Smooth muscle cell (in vitro differentiated cells): Measurements from ENCODE around the gene ZBTB20. TPM values are rescaled to one million over a fixed set of nuclear protein-coding genes. Genes with fewer than 3 reads are reported as not detected.

Experiments
- DNase-seq: peaks from one replicate; lab custom pipeline; 2025; ENCODE audit not compliant: unreplicated experiment; lab: John Stamatoyannopoulos, UW
- H2AFZ ChIP-seq: fragments of 200-600 bp; sonication (generic); 2 replicates; pipeline ENCODE4 v1.6.0; 2016; ENCODE audit warnings: antibody characterized with exemption, low read depth, mild to moderate bottlenecking
- H3F3A ChIP-seq: fragments of 200-600 bp; sonication (generic); 2 replicates; pipeline ENCODE4 v1.6.0; 2017; ENCODE audit warnings: antibody characterized with exemption, low read depth
- H3K27ac ChIP-seq: fragments of 200-600 bp; sonication (generic); 2 replicates; pipeline ENCODE4 v1.5.1; 2016; ENCODE audit warnings: low read depth, mild to moderate bottlenecking
- H3K27me3 ChIP-seq: fragments of 200-600 bp; sonication (generic); 2 replicates; pipeline ENCODE4 v1.6.1; 2016; ENCODE audit warnings: low read depth, mild to moderate bottlenecking
- H3K36me3 ChIP-seq: fragments of 200-600 bp; sonication (generic); 2 replicates; pipeline ENCODE4 v1.5.1; 2016; ENCODE audit warnings: low read depth
- H3K4me1 ChIP-seq: fragments of 200-600 bp; sonication (generic); 2 replicates; pipeline ENCODE4 v1.5.1; 2016; ENCODE audit warnings: low read depth
- H3K4me2 ChIP-seq: fragments of 200-600 bp; sonication (generic); 2 replicates; pipeline ENCODE4 v1.6.0; 2016; ENCODE audit warnings: mild to moderate bottlenecking
- H3K4me3 ChIP-seq: fragments of 200-600 bp; sonication (generic); 2 replicates; pipeline ENCODE4 v1.5.1; 2016; ENCODE audit warnings: mild to moderate bottlenecking
- H3K79me2 ChIP-seq: fragments of 200-600 bp; sonication (generic); 2 replicates; pipeline ENCODE4 v1.6.0; 2016; ENCODE audit warnings: low read depth, mild to moderate bottlenecking
- H3K9ac ChIP-seq: fragments of 200-600 bp; sonication (generic); 2 replicates; pipeline ENCODE4 v1.6.0; 2016; ENCODE audit warnings: low read depth
- H3K9me3 ChIP-seq: fragments of 200-600 bp; sonication (generic); replicated peaks from 2 replicates; pipeline ENCODE4 v1.5.1; 2016; ENCODE audit warnings: low read depth
- H4K20me1 ChIP-seq: fragments of 200-600 bp; sonication (generic); 2 replicates; pipeline ENCODE4 v1.6.0; 2016; ENCODE audit warnings: low read depth
- CTCF ChIP-seq: fragments of 200-600 bp; sonication (generic); IDR thresholded peaks from 2 replicates; pipeline ENCODE4 v1.5.1; 2017; ENCODE audit warnings: borderline replicate concordance, mild to moderate bottlenecking, antibody characterized with exemption; ENCODE audit not compliant: insufficient read depth, poor library complexity, severe bottlenecking
- WGBS: methylation state at CpG from one replicate; pipeline ENCODE4 v1.1.7; 2016; ENCODE audit warnings: low lambda C conversion rate; 5-methylcytosine and 5-hydroxymethylcytosine counted together
- polyA plus RNA-seq: library from polyadenylated mRNA; unstranded; fragments of >200 nt; fragmentation: Nextera tagmentation; extraction: Ambion mirVana; gene quantifications from 2 replicates; pipeline ENCODE4 v1.2.1, GENCODE V29; 2016
- total RNA-seq: library from RNA; depleted of rRNA; stranded (reverse); fragments of >200 nt; gene quantifications from 2 replicates; pipeline ENCODE4 v1.2.3, GENCODE V29; 2014

Gene ZBTB20
- total and polyA plus RNA-seq, 2 experiments from 2014 or later: 4.9 to 6.8 TPM

- Histone ChIP-seq H3K9me3 (no peaks in the 10 kb centered on the region), H2AFZ (no peak overlapping the region), H3K27me3 (no peaks in the 10 kb centered on the region), H3K36me3 (no peaks in the 10 kb centered on the region), H3K79me2 (no peaks in the 10 kb centered on the region), H3K27ac (no peak overlapping the region), H4K20me1 (no peaks in the 10 kb centered on the region), H3K4me3 (no peak overlapping the region), H3K4me2 (no peak overlapping the region), H3F3A (no peaks in the 10 kb centered on the region), H3K9ac (no peak overlapping the region), H3K4me1 (no peaks in the 10 kb centered on the region)
- DNase-seq: no peak
- WGBS: 93% methylated on average over 1 of the region's 1 CpG
- TF ChIP-seq CTCF: no peak
These were observed 507.9 kb downstream of the ZBTB20 start for GRCh38 chr3:114639171-114639570.

DNA sequence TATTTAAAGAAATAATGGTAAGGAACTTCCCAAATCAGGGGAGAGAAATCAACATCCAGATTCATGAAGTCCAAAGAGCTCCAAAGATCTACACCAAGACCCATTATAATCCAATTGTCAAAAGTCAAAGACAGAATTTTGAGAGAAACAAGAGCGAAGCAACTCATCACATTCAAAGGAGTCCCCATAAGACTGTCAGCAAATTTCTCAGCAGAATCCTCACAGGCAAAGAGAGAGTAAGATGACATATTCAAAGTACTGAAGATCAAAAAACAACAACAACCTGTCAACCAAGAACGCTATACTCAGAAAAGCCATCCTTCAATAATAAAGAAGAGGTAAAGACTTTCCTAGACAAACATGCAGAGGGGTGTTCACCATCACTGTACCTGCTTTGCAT is 511.2 kb downstream of the ZBTB20 start:
- H3F3A ChIP-seq: no peaks in the 10 kb centered on the region
- no peaks in the 10 kb centered on the region for H3K79me2 ChIP-seq
- no peak overlapping the region for H3K27ac ChIP-seq
- H3K27me3 ChIP-seq: no peaks in the 10 kb centered on the region
- H3K4me1 ChIP-seq: no peaks in the 10 kb centered on the region
- no peak overlapping the region for H3K4me3 ChIP-seq
- no peak for DNase-seq
- H3K9me3 ChIP-seq: no peaks in the 10 kb centered on the region
- WGBS: 89% methylated on average over 2 of the region's 2 CpGs
- H3K4me2 ChIP-seq: no peak overlapping the region
- no peaks in the 10 kb centered on the region for H3K36me3 ChIP-seq
- no peak for TF ChIP-seq CTCF
- H4K20me1 ChIP-seq: no peaks in the 10 kb centered on the region
- no peak overlapping the region for H2AFZ ChIP-seq
- no peak overlapping the region for H3K9ac ChIP-seq

DNA sequence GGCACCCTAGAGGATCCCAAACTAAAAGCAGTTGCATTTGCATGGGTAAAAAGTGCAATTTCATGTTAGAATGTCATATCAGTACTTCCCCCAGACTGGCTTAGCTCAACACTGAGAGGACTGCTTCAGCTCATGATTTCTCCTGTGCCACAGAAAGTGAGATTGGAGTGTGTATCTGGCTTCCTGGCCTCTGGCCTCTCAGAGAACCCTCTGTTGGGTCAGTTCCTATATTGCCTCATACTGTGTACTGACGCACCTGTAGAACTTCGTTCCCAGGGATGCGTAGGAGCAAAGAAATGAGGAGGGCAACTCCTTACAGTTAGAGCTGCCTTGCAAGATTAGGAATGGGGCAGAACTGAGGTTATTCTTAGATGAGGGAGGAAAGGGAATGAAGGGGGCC is 512.5 kb downstream of the ZBTB20 start:
- Histone ChIP-seq H3F3A (no peaks in the 10 kb centered on the region), H3K4me3 (no peak overlapping the region), H3K9ac (no peak overlapping the region), H3K27ac (no peak overlapping the region), H3K27me3 (no peaks in the 10 kb centered on the region), H3K4me1 (no peaks in the 10 kb centered on the region), H3K9me3 (no peaks in the 10 kb centered on the region), H3K79me2 (no peaks in the 10 kb centered on the region), H3K4me2 (no peak overlapping the region), H4K20me1 (no peaks in the 10 kb centered on the region), H3K36me3 (no peaks in the 10 kb centered on the region), H2AFZ (no peak overlapping the region)
- no peak for TF ChIP-seq CTCF
- 80% methylated on average over 3 of the region's 3 CpGs for WGBS
- no peak for DNase-seq

GRCh38 chr3:114632757-114633424 is 514.2 kb downstream of the ZBTB20 start:
- Histone ChIP-seq H3K9ac (no peak overlapping the region), H3K4me2 (no peak overlapping the region), H3F3A (no peaks in the 10 kb centered on the region), H3K4me1 (no peaks in the 10 kb centered on the region), H3K9me3 (no peaks in the 10 kb centered on the region), H3K27ac (no peak overlapping the region), H3K79me2 (no peaks in the 10 kb centered on the region), H2AFZ (no peak overlapping the region), H3K4me3 (no peak overlapping the region), H3K36me3 (no peaks in the 10 kb centered on the region), H3K27me3 (no peaks in the 10 kb centered on the region), H4K20me1 (no peaks in the 10 kb centered on the region)
- DNase-seq: no peak
- WGBS: 95% methylated on average over 1 of the region's 1 CpG
- no peak for TF ChIP-seq CTCF
